ENCODE measurements around the gene SEC24D.
A peak's percentile ranks its signal among the peaks of the same experiment; 100 is the strongest.
"Not testable (repeated sequence)": the region's sequence is repeated elsewhere in the genome, so short reads cannot be mapped to it uniquely, and the experiment has no call there.

SEC24D gene, protein sequence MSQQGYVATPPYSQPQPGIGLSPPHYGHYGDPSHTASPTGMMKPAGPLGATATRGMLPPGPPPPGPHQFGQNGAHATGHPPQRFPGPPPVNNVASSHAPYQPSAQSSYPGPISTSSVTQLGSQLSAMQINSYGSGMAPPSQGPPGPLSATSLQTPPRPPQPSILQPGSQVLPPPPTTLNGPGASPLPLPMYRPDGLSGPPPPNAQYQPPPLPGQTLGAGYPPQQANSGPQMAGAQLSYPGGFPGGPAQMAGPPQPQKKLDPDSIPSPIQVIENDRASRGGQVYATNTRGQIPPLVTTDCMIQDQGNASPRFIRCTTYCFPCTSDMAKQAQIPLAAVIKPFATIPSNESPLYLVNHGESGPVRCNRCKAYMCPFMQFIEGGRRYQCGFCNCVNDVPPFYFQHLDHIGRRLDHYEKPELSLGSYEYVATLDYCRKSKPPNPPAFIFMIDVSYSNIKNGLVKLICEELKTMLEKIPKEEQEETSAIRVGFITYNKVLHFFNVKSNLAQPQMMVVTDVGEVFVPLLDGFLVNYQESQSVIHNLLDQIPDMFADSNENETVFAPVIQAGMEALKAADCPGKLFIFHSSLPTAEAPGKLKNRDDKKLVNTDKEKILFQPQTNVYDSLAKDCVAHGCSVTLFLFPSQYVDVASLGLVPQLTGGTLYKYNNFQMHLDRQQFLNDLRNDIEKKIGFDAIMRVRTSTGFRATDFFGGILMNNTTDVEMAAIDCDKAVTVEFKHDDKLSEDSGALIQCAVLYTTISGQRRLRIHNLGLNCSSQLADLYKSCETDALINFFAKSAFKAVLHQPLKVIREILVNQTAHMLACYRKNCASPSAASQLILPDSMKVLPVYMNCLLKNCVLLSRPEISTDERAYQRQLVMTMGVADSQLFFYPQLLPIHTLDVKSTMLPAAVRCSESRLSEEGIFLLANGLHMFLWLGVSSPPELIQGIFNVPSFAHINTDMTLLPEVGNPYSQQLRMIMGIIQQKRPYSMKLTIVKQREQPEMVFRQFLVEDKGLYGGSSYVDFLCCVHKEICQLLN

DNA sequence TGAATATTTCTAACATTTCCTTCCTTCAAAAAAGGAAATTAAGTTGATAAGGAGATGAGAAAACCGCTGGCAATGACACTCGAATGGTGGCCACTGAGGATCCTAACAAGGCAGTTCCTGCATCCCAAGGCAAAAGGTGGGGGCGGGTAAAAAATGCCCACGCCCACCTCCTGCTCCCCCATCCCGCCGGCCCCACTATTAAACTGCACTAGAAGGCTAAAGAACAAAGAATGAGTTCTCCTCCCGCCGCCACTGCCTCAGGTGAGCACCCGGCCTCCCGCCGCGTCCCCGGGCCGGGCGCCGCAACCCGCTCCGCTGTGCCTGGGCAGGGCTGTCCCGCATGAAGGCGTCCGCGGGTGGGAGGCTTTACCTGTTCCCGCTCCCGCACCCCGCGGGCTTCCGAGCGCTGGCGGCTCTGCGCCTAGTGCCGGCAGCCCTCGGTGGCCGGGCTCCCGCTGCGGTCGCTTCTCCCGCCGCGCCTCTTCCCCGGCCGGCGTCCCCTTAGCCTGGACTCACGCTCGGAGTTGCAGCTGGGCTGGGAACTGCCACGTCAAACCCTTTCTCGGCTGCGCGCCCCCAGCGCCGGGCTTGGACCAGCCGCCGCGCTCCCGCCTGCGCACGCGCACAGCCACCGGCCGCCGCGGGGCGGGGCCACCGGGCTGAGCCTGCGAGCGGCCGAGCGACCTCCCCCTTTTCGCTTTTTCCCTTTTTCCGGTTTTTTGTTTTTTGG lies at the start of gene SEC24D:
Gene SEC24D (minus strand): TSS at position 556 of the 730 bp plus-strand sequence. CDS start 2,430 bp downstream, outside the sequence.
- H3K36me3 ChIP-seq (ENCODE audit: control insufficient read depth, insufficient read depth, low read length), result peaks cover 8% of the 10 kb centered on the region
- peak; percentile 90 for DNase-seq (ENCODE audit: extremely low read depth, insufficient read length)
- TF ChIP-seq, protein P1, sequence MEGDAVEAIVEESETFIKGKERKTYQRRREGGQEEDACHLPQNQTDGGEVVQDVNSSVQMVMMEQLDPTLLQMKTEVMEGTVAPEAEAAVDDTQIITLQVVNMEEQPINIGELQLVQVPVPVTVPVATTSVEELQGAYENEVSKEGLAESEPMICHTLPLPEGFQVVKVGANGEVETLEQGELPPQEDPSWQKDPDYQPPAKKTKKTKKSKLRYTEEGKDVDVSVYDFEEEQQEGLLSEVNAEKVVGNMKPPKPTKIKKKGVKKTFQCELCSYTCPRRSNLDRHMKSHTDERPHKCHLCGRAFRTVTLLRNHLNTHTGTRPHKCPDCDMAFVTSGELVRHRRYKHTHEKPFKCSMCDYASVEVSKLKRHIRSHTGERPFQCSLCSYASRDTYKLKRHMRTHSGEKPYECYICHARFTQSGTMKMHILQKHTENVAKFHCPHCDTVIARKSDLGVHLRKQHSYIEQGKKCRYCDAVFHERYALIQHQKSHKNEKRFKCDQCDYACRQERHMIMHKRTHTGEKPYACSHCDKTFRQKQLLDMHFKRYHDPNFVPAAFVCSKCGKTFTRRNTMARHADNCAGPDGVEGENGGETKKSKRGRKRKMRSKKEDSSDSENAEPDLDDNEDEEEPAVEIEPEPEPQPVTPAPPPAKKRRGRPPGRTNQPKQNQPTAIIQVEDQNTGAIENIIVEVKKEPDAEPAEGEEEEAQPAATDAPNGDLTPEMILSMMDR (IDR thresholded peaks at IDR 0.05; ENCODE audit: insufficient read depth, low read length, poor library complexity, severe bottlenecking), result no peak
- H3K27me3 ChIP-seq (replicated peaks; ENCODE audit: control insufficient read depth, insufficient read depth, low read length), result no peaks in the 10 kb centered on the region
- H3K4me3 ChIP-seq (replicated peaks; ENCODE audit: low read depth, low read length), result peak within 1 kb of the TSS; percentile 88

DNA sequence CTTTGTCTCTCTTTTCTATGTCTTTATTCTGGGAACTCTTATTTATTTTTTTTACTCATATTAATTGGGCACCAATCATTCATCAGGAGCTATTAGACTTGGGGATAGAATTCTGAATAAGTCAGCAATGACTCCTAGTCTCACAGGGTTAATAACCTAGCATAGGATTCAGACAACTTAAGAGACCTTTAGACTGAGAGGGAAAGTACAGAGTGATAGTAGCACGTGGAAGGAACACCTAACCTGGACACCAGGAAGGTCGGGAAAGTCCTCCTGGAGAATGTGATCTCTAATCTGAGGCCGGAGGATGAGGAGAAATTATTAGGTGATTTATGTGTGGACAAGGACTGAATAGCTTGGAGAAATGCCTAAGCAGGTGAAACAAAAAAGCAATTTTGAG lies 48.8 kb upstream of the SEC24D start:
- DNase-seq (ENCODE audit: extremely low read depth, insufficient read length), result no peak
- Histone ChIP-seq H3K27me3 (replicated peaks; ENCODE audit: control insufficient read depth, insufficient read depth, low read length) (no peaks in the 10 kb centered on the region; the same call in 1 of the 2 replicates), H3K4me3 (replicated peaks; ENCODE audit: low read depth, low read length) (no peak overlapping the region), H3K36me3 (ENCODE audit: control insufficient read depth, insufficient read depth, low read length) (no peaks in the 10 kb centered on the region)
- TF ChIP-seq, protein P1 (IDR thresholded peaks at IDR 0.05; ENCODE audit: insufficient read depth, low read length, poor library complexity, severe bottlenecking), result no peak

DNA sequence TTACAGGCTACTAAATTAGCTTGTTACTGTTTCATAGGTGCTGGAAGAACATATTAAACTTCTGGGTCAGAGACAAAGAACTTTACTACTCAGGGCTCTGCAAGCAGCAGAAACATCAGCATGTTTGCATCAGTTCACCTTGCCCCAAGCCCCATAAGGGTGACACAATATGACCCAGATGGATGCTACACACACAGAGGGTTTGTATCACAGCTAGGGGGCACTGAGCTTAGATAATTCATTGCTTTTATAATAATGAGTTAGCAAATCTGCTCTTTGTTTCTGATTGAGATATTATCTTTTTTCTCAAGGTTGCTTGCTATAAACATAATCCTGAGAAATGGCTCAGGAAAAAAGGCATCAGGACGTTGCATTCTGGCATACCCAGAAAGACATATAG lies 47.9 kb upstream of the SEC24D start:
- no peak overlapping the region for H3K4me3 ChIP-seq (replicated peaks; ENCODE audit: low read depth, low read length)

DNA sequence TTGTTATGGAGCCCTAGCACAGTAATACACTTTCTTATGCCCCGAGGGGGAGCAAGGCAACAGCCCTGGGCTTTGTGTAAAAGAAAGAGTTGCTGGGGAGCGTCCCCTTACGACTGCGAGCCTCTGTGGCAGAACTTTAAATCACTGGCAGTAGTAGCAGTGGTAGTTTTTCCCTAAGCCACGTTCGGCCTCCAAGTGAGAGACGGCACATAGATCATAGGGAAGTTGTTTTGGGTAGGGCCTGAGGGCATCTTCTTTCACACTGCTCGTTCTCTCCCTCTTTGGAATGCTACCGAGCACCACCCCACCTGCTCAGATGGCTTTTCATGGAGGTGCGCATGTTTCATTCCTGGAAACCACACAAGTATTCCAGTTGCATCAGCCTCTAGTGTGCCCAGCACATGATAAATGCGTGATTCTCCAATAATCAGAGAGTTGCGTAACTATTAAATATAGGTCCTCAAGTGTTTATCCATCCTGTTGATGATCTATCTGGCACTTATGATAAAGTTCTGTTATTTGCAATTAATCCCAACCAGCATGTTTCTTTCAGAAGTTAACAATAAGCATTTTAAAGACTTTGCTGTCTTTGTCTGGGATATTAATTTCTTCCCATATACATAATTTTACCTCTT lies 45.7 kb upstream of the SEC24D start:
- TF ChIP-seq, protein P1 (IDR thresholded peaks at IDR 0.05; ENCODE audit: insufficient read depth, low read length, poor library complexity, severe bottlenecking), result no peak
- Histone ChIP-seq H3K27me3 (replicated peaks; ENCODE audit: control insufficient read depth, insufficient read depth, low read length) (no peaks in the 10 kb centered on the region), H3K4me3 (replicated peaks; ENCODE audit: low read depth, low read length) (no peak overlapping the region), H3K36me3 (ENCODE audit: control insufficient read depth, insufficient read depth, low read length) (no peaks in the 10 kb centered on the region)
- DNase-seq (ENCODE audit: extremely low read depth, insufficient read length), result no peak

More for the DNA sequence above, 47.9 kb upstream of the SEC24D start:
- TF ChIP-seq, protein P1 (IDR thresholded peaks at IDR 0.05; ENCODE audit: insufficient read depth, low read length, poor library complexity, severe bottlenecking), result peak; percentile 40
- no peaks in the 10 kb centered on the region; the same call in 1 of the 2 replicates for H3K27me3 ChIP-seq (replicated peaks; ENCODE audit: control insufficient read depth, insufficient read depth, low read length)
- DNase-seq (ENCODE audit: extremely low read depth, insufficient read length), result no peak
- H3K36me3 ChIP-seq (ENCODE audit: control insufficient read depth, insufficient read depth, low read length), result no peaks in the 10 kb centered on the region

DNA sequence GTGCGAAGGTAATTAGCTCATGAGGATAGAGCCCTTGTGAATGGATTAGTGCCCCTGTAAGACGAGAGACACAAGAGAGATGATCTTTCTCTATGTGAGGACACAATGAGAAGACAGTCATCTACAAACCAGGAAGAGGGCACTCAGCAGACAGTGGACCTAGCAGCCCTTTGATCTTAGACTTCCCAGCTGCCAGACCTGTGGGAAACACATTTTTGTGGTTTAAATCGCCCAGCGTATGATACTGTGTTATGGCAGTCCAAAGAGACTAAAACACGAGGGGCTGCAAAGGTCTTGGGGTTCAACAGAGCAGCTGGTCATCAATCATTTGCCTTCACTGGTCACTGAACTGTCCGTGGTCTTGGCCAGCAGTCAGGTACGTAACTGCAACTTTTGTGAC lies 43.5 kb upstream of the SEC24D start:
- no peak for DNase-seq (ENCODE audit: extremely low read depth, insufficient read length)
- H3K36me3 ChIP-seq (ENCODE audit: control insufficient read depth, insufficient read depth, low read length), result no peaks in the 10 kb centered on the region
- no peak overlapping the region for H3K4me3 ChIP-seq (replicated peaks; ENCODE audit: low read depth, low read length)
- TF ChIP-seq, protein P1 (IDR thresholded peaks at IDR 0.05; ENCODE audit: insufficient read depth, low read length, poor library complexity, severe bottlenecking), result no peak
- H3K27me3 ChIP-seq (replicated peaks; ENCODE audit: control insufficient read depth, insufficient read depth, low read length), result no peaks in the 10 kb centered on the region

DNA sequence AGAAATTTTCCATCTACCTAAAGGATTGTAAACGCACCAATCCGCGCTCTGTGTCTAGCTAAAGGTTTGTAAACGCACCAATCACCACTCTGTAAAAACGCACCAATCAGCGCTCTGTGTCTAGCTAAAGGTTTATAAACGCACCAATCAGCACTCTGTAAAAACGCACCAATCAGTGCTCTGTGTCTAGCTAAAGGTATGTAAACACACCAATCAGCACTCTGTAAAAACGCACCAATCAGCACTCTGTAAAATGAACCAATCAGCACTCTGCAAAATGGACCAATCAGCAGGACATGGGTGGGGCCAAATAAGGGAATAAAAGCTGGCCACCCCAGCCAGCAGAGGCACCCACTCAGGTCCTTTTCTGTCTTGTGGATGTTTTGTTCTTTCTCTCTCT lies 42.6 kb upstream of the SEC24D start:
- not testable (repeated sequence) for DNase-seq (ENCODE audit: extremely low read depth, insufficient read length); H3K36me3 ChIP-seq (ENCODE audit: control insufficient read depth, insufficient read depth, low read length)

More for the DNA sequence above, 42.6 kb upstream of the SEC24D start:
- not testable (repeated sequence) for H3K27me3 ChIP-seq (replicated peaks; ENCODE audit: control insufficient read depth, insufficient read depth, low read length); H3K4me3 ChIP-seq (replicated peaks; ENCODE audit: low read depth, low read length)

All from GM06990 (cell line).